ENCODE measurements around the gene NDUFS2.

DNA sequence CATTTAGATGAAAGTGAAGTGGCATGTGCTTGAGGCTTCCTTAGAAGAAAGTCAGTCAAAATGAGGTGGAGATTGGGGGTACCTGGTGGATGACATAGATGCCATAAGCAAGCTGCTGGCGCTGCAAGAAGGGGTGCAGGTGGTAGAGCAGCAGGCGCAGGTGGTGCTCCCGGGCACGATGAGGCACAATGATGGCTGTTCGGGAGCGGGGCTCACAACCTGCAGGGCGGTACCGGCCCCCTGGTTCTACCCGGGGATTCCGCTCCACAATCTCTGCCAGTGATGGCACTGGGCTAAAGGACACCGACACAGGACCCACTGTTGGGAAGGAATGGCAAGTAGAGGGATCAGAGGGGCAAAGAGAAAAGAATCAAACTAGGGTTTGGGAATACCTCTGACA, 27.3 kb upstream of the NDUFS2 start:
- TF ChIP-seq POLR2AphosphoS5 (IDR thresholded peaks at IDR 0.05; ENCODE audit: low read depth, low read length) (no peak), TAF1 (IDR thresholded peaks at IDR 0.05; ENCODE audit: borderline replicate concordance, low read depth, low read length) (no peak), POLR2A (IDR thresholded peaks at IDR 0.05; ENCODE audit: low read depth, low read length) (no peak)

Measured in GM12892 (cell line).